H1 (cell line): ENCODE data around the gene ZYX. TPM values are rescaled to one million over a fixed set of nuclear protein-coding genes. Genes with fewer than 3 reads are reported as not detected.
A peak's percentile ranks its signal among the peaks of the same experiment; 100 is the strongest.

Source experiments
- CTCF ChIA-PET: fragments of 300-600 bp; sonication (Branson Sonifier 250); formaldehyde crosslinking; loops from one replicate; lab custom pipeline; 2021; ENCODE audit not compliant: partially characterized antibody; lab: Charles Lee
- POLR2A ChIA-PET: fragments of 300-600 bp; sonication (Branson Sonifier 250); formaldehyde crosslinking; loops from one replicate; lab custom pipeline; 2021; ENCODE audit warnings: inconsistent platforms; ENCODE audit not compliant: partially characterized antibody; lab: Charles Lee
- DNase-seq, 2 experiments: peaks; one replicate each; pipeline versions ENCODE4 v3.0.0 to v3.0.0-alpha.2; 2010 to 2022; ENCODE audit warnings: low spot score in 2 of 2, low read depth in 1 of 2, mixed read lengths in 1 of 2
- FAIRE-seq: peaks from 2 replicates; lab custom pipeline; 2011; peaks lifted over from hg19 to GRCh38; lab: Jason Lieb, UNC
- H2AFZ ChIP-seq: 2 replicates; pipeline ENCODE4 v1.8.1; 2012; ENCODE audit warnings: low read length, inconsistent platforms
- H2AK5ac ChIP-seq: 2 replicates; pipeline ENCODE4 v1.6.1; 2013; ENCODE audit warnings: low read depth, low read length
- H2BK120ac ChIP-seq: replicated peaks from 2 replicates; pipeline ENCODE3; 2013; ENCODE audit warnings: low read depth, low read length, inconsistent platforms
- H2BK12ac ChIP-seq: 2 replicates; pipeline ENCODE4 v1.6.1; 2013; ENCODE audit warnings: low read depth, low read length
- H2BK15ac ChIP-seq: 2 replicates; pipeline ENCODE4 v1.6.1; 2013; ENCODE audit warnings: low read length
- H2BK20ac ChIP-seq: 2 replicates; pipeline ENCODE4 v1.6.1; 2013; ENCODE audit warnings: low read length
- H2BK5ac ChIP-seq: 2 replicates; pipeline ENCODE4 v1.6.1; 2013; ENCODE audit warnings: low read depth, low read length
- H3K14ac ChIP-seq: 2 replicates; pipeline ENCODE4 v1.6.1; 2013; ENCODE audit warnings: inconsistent platforms; ENCODE audit not compliant: insufficient read length
- H3K18ac ChIP-seq: 2 replicates; pipeline ENCODE4 v1.6.1; 2013; ENCODE audit warnings: low read length; ENCODE audit errors: extremely low read depth
- H3K23ac ChIP-seq: 2 replicates; pipeline ENCODE4 v1.6.1; 2013; ENCODE audit warnings: inconsistent platforms; ENCODE audit not compliant: insufficient read length
- H3K23me2 ChIP-seq: 2 replicates; pipeline ENCODE4 v1.6.1; 2013; ENCODE audit warnings: low read depth, low read length
- H3K27ac ChIP-seq: 2 replicates; pipeline ENCODE4 v1.6.1; 2011; ENCODE audit warnings: low read depth, low read length, inconsistent platforms
- H3K27me3 ChIP-seq, 4 experiments: replicated peaks in 1 of 4; 1 replicate in 1 of 4; 2 replicates in 3 of 4; pipeline versions ENCODE4 v1.6.1 to v1.8.1; 2011 to 2013; ENCODE audit warnings: low read length in 3 of 4, mild to moderate bottlenecking in 3 of 4, inconsistent platforms in 2 of 4, mixed read lengths in 2 of 4, moderate library complexity in 1 of 4; ENCODE audit not compliant: control insufficient read depth in 3 of 4, insufficient read depth in 3 of 4; ENCODE audit errors: extremely low read depth in 1 of 4
- H3K36me3 ChIP-seq, 4 experiments: 2 replicates each; pipeline versions ENCODE4 v1.6.1 to v1.8.1; 2011 to 2013; ENCODE audit warnings: mild to moderate bottlenecking in 4 of 4, low read length in 3 of 4, moderate library complexity in 2 of 4, control low read depth in 1 of 4, inconsistent platforms in 1 of 4; ENCODE audit not compliant: insufficient read depth in 4 of 4, control insufficient read depth in 2 of 4
- H3K4ac ChIP-seq: replicated peaks from 2 replicates; pipeline ENCODE3; 2013; ENCODE audit warnings: low read length, low read depth, mixed read lengths, inconsistent platforms; ENCODE audit not compliant: insufficient read length
- H3K4me1 ChIP-seq, 4 experiments: replicated peaks in 1 of 4; 1 replicate in 1 of 4; 2 replicates in 3 of 4; pipeline versions ENCODE4 v1.6.1 to v1.8.1; 2011 to 2013; ENCODE audit warnings: low read length in 3 of 4, inconsistent platforms in 2 of 4, mixed read lengths in 1 of 4; ENCODE audit not compliant: insufficient read depth in 4 of 4, control insufficient read depth in 3 of 4
- H3K4me2 ChIP-seq, 2 experiments: 2 replicates each; pipeline versions ENCODE4 v1.6.1 to v1.8.1; 2011 to 2013; ENCODE audit warnings: low read depth in 2 of 2, low read length in 2 of 2, control low read depth in 1 of 2, inconsistent platforms in 1 of 2, mild to moderate bottlenecking in 1 of 2; ENCODE audit not compliant: insufficient read depth in 1 of 2
- H3K4me3 ChIP-seq, 4 experiments: fragments of 200-600, 300-600 bp in 1 of 4; sonication (generic), shearing (Covaris generic), sonication (Bioruptor Twin) in 1 of 4; 2 replicates each; pipeline versions ENCODE4 v1.5.1 to v1.8.1; 2011 to 2016; ENCODE audit warnings: low read length in 4 of 4, low read depth in 3 of 4, control low read depth in 2 of 4, inconsistent platforms in 2 of 4, mild to moderate bottlenecking in 2 of 4, mixed read lengths in 1 of 4, moderate library complexity in 1 of 4; ENCODE audit not compliant: insufficient read depth in 2 of 4; ENCODE audit errors: extremely low read depth in 1 of 4
- H3K56ac ChIP-seq: replicated peaks from 2 replicates; pipeline ENCODE3; 2013; ENCODE audit warnings: low read depth, mild to moderate bottlenecking, mixed read lengths, low read length, inconsistent platforms; ENCODE audit not compliant: insufficient read length
- H3K79me1 ChIP-seq: 2 replicates; pipeline ENCODE4 v1.6.1; 2013; ENCODE audit warnings: low read depth, low read length, control low read depth
- H3K79me2 ChIP-seq, 2 experiments: 2 replicates each; pipeline versions ENCODE4 v1.6.1 to v1.8.1; 2012 to 2013; ENCODE audit warnings: low read length in 2 of 2, mild to moderate bottlenecking in 2 of 2, inconsistent platforms in 1 of 2; ENCODE audit not compliant: insufficient read depth in 2 of 2, control insufficient read depth in 1 of 2
- H3K9ac ChIP-seq, 4 experiments: replicated peaks in 1 of 4; 1 replicate in 1 of 4; 2 replicates in 3 of 4; pipeline versions ENCODE4 v1.6.1 to v1.8.1; 2011 to 2013; ENCODE audit warnings: low read depth in 3 of 4, low read length in 3 of 4, control low read depth in 2 of 4, mild to moderate bottlenecking in 2 of 4, moderate library complexity in 2 of 4, inconsistent platforms in 1 of 4; ENCODE audit errors: extremely low read depth in 1 of 4
- H3K9me3 ChIP-seq, 2 experiments: 2 replicates each; pipeline versions ENCODE4 v1.6.1 to v1.8.1; 2012 to 2013; ENCODE audit warnings: mild to moderate bottlenecking in 2 of 2, moderate library complexity in 2 of 2, control low read depth in 1 of 2, inconsistent platforms in 1 of 2, low read depth in 1 of 2, low read length in 1 of 2, mixed read lengths in 1 of 2; ENCODE audit not compliant: insufficient read depth in 2 of 2
- H4K20me1 ChIP-seq, 2 experiments: replicated peaks in 1 of 2; 2 replicates each; pipeline versions ENCODE3 to v1.8.1; 2011 to 2013; ENCODE audit warnings: inconsistent platforms in 2 of 2, low read length in 2 of 2, mild to moderate bottlenecking in 1 of 2; ENCODE audit not compliant: insufficient read depth in 2 of 2, control insufficient read depth in 1 of 2
- H4K5ac ChIP-seq: 2 replicates; pipeline ENCODE4 v1.6.1; 2013; ENCODE audit warnings: low read length, low read depth, mixed read lengths, inconsistent platforms; ENCODE audit not compliant: insufficient read length
- H4K8ac ChIP-seq: 2 replicates; pipeline ENCODE4 v1.8.0; 2013; ENCODE audit warnings: mild to moderate bottlenecking, moderate library complexity, low read length, inconsistent platforms; ENCODE audit not compliant: insufficient read depth; ENCODE audit errors: extremely low read depth
- H4K91ac ChIP-seq: replicated peaks from 2 replicates; pipeline ENCODE3; 2013; ENCODE audit warnings: low read length, mixed read lengths, inconsistent platforms; ENCODE audit not compliant: insufficient read length
- ASH2L ChIP-seq: fragments of 200-600, 300-600 bp; sonication (generic); IDR thresholded peaks from one replicate; pipeline ENCODE4 v1.7.1; 2017; ENCODE audit warnings: low read length
- GTF2F1 ChIP-seq: IDR thresholded peaks from 2 replicates; pipeline ENCODE4 v1.6.1; 2012; ENCODE audit warnings: low read depth, low read length, improper control_type of control experiment, borderline replicate concordance
- PHF8 ChIP-seq: fragments of 200-600 bp; sonication (generic); conservative IDR thresholded peaks from 2 replicates; pipeline ENCODE4 v1.7.1; 2012; ENCODE audit warnings: low read depth, mild to moderate bottlenecking, inconsistent platforms, low read length, moderate library complexity
- SAP30 ChIP-seq: fragments of 300-600 bp; sonication (generic); IDR thresholded peaks from 2 replicates; pipeline ENCODE4 v1.7.1; 2012; ENCODE audit warnings: low read length, moderate library complexity, mild to moderate bottlenecking, inconsistent platforms; ENCODE audit not compliant: insufficient read depth, insufficient replicate concordance
- SIN3A ChIP-seq, 2 experiments: IDR thresholded peaks in 1 of 2; conservative IDR thresholded peaks in 1 of 2; 2 replicates each; pipeline ENCODE4 v1.6.1; 2011 to 2012; ENCODE audit warnings: low read length in 2 of 2, improper control_type of control experiment in 1 of 2, low read depth in 1 of 2, mild to moderate bottlenecking in 1 of 2
- WGBS, 2 experiments: shearing (Covaris generic) in 1 of 2; methylation state at CpG; one replicate each; pipeline versions ENCODE4 v1.1.6 to v1.1.7; 2013 to 2015; ENCODE audit warnings: low lambda C conversion rate in 2 of 2, mixed read lengths in 2 of 2, inconsistent platforms in 1 of 2, low coverage in 1 of 2, missing lambda C conversion rate in 1 of 2; ENCODE audit not compliant: insufficient replicate concordance in 2 of 2, insufficient coverage in 1 of 2, insufficient read length in 1 of 2; ENCODE audit errors: extremely low coverage in 1 of 2, missing lambda C conversion rate in 1 of 2; 5-methylcytosine and 5-hydroxymethylcytosine counted together
- polyA plus RNA-seq, 7 experiments: library from polyadenylated mRNA; depleted of rRNA in 3 of 7; stranded (reverse) in 5 of 7; unstranded in 2 of 7; fragments of >200 nt in 5 of 7; fragments of 200-250 nt in 2 of 7; gene quantifications; 1 replicate in 5 of 7; 2 replicates in 1 of 7; 4 replicates in 1 of 7; pipeline versions ENCODE4 v1.2.1 to v1.2.3, GENCODE V29; 2011 to 2013; ENCODE audit warnings: missing spikeins in 2 of 7, mixed read lengths in 2 of 7
- total RNA-seq: library from RNA; stranded (reverse); fragmentation: NEBNext Ultra II Directional; extraction: Animal tissue kit (Norgen Biotek cat#: 25700); gene quantifications from 2 replicates; pipeline ENCODE4 v1.2.1, GENCODE V29; 2021

ZYX gene
- total and polyA plus RNA-seq, 2 of the 8 experiments (the other 6 are each of a cell fraction or from before 2014, with no cell fraction given) = 40.6 to 159 TPM

GRCh38 chr7:143381427-143382125, 431 bp downstream of the ZYX start:
- CTCF ChIA-PET = interaction anchor here (0.7 to 17.5 kb wide), 3 partner anchors 17 to 26 kb away, joined by 3 to 359 read pairs (median 25); partner anchors contain the start of genes EPHA1 and FAM131B
- TF ChIP-seq PHF8 (peak; percentile 11), SIN3A (conservative IDR thresholded peaks at IDR 0.05 in 1 of 2, IDR thresholded peaks at IDR 0.05 in 1 of 2; ENCODE audit: low read depth in 1 of 2, low read length in 2 of 2) (peak; percentile 11 to 18; a peak in 1 of 4 replicates), SAP30 (no peak), ASH2L (peak; percentile 15), GTF2F1 (0 out of 2 replicates have a peak, but pooled peaks have one; percentile 8)
- TF ChIP-seq, all 59 proteins: peak for 4
- Histone ChIP-seq H3K27me3 (no peaks in the 10 kb centered on the region), H4K91ac (no peak overlapping the region), H2BK15ac (no peak overlapping the region), H4K5ac (no peak overlapping the region), H2BK12ac (no peak overlapping the region), H2AK5ac (no peak overlapping the region), H3K9me3 (no peaks in the 10 kb centered on the region), H3K36me3 (peaks cover 5 to 31% (median 11%) of the 10 kb centered on the region in 4 experiments; a peak in 7 of 8 replicates), H3K27ac (peak overlapping the region; percentile 75; the same call in 1 of the 2 replicates), H4K20me1 (peaks cover 18 to 29% of the 10 kb centered on the region in 2 experiments), H2BK5ac (no peak overlapping the region; the same call in 1 of the 2 replicates), H3K4ac (peak overlapping the region; percentile 91), H3K4me3 (peak overlapping the region; percentile 76 to 100 (median 88)), H2AFZ (no peak overlapping the region), H2BK20ac (no peak overlapping the region), H3K23me2 (peaks cover 8% of the 10 kb centered on the region; the same call in 1 of the 2 replicates), H3K4me2 (peak overlapping the region; percentile 69 to 93), H4K8ac (peak overlapping the region; percentile 91), H3K56ac (peak overlapping the region; percentile 48), H3K9ac (peak overlapping the region; percentile 51 to 93 (median 80)), H2BK120ac (no peak overlapping the region), H3K23ac (no peak overlapping the region), H3K18ac (peak overlapping the region; percentile 87), H3K4me1 (peaks cover 5 to 22% (median 6%) of the 10 kb centered on the region in 4 experiments), H3K14ac (no peak overlapping the region), H3K79me2 (peaks cover 3 to 55% of the 10 kb centered on the region in 2 experiments; a peak in 3 of 4 replicates), H3K79me1 (peaks cover 22% of the 10 kb centered on the region)
- FAIRE-seq = no peak
- POLR2A ChIA-PET = interaction anchor here (0.5 to 19.0 kb wide), 6 partner anchors 14 to 1983 kb away, joined by 3 to 518 read pairs (median 8); partner anchors contain the start of genes EPHA1 and FAM131B
- DNase-seq = no peak
- 3% methylated on average over 32 of the region's 64 CpGs; no CpG with 5 or more reads in 1 of the 2 experiments for WGBS, 2 experiments
